HFF-Myc (cell line): ENCODE results near the gene MAPKAPK2.

Experiments
- DNase-seq: peaks from one replicate; pipeline ENCODE4 v3.0.0-alpha.2; 2011; ENCODE audit warnings: low read depth; ENCODE audit errors: extremely low read depth
- H3K4me3 ChIP-seq: replicated peaks from 2 replicates; pipeline ENCODE4 v1.5.1; 2011; ENCODE audit warnings: low read depth, mild to moderate bottlenecking, control low read depth, low read length
- TF ChIP-seq, protein P1 (sequence below): IDR thresholded peaks from 2 replicates; pipeline ENCODE4 v1.5.1; 2012; ENCODE audit warnings: mild to moderate bottlenecking, low read depth, low read length, control low read depth; ENCODE audit errors: missing control alignments

MAPKAPK2 gene

DNA sequence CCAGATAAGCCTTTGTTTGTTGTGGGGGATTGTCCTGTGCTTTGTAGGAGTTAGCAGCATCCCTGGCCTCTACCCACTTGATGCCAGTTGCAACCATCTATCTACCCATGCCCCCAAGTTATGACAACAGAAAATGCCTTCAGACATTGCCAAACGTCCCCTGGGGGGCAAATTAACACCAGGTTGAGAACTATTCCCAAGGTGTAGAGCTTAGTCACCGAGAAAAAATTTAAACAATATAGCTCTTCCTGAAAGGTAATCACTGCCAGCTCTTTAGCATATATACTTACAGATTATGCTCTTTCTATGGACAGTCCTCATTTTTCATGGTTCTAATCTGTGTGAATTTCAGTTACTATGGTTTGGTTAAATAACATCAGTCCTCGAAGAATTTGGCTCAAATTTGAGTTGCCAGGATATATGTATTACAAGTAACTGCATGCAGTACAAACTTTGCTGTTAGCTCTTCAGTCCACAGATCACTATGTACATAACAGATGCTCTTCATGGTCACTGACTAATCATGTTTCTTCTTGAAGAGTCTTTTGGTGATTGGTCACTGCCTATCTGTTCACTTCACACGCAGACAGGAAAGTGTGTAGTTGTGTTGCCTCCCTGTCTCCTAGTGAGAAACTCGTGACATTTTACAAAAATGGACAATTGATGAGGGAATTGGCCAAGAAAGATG is 25.2 kb downstream of the MAPKAPK2 start:
- no peak for DNase-seq
- TF ChIP-seq, protein P1, sequence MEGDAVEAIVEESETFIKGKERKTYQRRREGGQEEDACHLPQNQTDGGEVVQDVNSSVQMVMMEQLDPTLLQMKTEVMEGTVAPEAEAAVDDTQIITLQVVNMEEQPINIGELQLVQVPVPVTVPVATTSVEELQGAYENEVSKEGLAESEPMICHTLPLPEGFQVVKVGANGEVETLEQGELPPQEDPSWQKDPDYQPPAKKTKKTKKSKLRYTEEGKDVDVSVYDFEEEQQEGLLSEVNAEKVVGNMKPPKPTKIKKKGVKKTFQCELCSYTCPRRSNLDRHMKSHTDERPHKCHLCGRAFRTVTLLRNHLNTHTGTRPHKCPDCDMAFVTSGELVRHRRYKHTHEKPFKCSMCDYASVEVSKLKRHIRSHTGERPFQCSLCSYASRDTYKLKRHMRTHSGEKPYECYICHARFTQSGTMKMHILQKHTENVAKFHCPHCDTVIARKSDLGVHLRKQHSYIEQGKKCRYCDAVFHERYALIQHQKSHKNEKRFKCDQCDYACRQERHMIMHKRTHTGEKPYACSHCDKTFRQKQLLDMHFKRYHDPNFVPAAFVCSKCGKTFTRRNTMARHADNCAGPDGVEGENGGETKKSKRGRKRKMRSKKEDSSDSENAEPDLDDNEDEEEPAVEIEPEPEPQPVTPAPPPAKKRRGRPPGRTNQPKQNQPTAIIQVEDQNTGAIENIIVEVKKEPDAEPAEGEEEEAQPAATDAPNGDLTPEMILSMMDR = no peak
- no peak overlapping the region for H3K4me3 ChIP-seq

DNA sequence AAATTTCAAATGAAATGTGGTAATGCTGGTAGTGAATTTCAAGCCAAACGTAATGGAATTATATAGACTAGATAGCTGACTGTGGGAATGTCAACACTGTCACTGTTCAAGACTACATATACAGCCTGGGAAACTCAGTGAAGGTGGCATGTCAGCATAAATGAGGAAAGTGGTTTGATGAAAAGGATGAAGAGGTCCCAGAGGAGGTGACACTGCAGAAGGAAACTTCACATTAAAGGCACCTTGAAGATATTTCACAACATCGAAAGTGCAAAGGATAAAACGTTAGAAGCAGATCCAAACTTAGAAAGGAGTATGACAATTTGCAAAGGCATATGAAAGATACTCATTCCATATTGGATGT is 25.7 kb downstream of the MAPKAPK2 start:
- no peak overlapping the region for H3K4me3 ChIP-seq
- no peak for DNase-seq
- TF ChIP-seq, protein P1 = no peak

DNA sequence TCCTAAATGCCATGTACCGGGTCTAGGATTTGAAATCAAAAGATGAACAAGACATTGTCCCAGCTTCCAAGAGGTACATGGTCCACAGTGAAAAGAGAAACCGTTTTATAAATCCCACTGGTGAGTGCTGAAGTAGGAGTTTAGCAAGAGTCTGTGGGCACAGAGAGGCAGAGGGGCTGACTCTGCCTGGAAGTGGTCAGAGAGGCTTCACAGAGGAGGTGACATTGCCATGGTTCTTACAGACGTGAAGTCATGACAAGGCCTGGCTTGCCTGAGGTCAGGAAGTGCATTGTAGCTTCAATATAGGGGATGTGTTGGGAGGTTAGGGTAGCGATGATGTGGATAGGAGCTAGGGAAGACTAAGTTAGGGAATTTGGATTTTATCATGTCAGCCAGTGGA is 28.4 kb downstream of the MAPKAPK2 start:
- TF ChIP-seq, protein P1 = no peak
- H3K4me3 ChIP-seq = no peak overlapping the region
- DNase-seq = no peak

DNA sequence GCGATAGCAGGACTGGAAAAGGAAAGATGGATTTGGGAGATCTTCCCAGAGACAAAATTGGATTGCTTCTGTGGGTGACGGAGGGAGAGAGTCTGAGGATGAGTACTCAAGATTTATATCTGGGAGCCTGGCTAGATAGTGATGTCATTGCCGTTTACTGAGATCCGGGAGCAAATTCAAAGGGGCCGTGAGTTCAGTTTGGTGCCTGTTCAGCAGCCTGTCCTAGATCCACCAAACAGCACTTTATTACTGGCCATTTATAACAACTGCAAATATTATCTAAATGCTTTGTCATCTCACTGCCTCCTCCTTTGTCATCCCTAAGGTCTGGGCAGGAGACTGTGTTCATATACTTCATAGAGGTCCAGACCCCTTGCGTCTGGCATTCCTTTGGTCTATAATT is 29.2 kb downstream of the MAPKAPK2 start:
- TF ChIP-seq, protein P1 = no peak
- no peak overlapping the region for H3K4me3 ChIP-seq
- no peak for DNase-seq

DNA sequence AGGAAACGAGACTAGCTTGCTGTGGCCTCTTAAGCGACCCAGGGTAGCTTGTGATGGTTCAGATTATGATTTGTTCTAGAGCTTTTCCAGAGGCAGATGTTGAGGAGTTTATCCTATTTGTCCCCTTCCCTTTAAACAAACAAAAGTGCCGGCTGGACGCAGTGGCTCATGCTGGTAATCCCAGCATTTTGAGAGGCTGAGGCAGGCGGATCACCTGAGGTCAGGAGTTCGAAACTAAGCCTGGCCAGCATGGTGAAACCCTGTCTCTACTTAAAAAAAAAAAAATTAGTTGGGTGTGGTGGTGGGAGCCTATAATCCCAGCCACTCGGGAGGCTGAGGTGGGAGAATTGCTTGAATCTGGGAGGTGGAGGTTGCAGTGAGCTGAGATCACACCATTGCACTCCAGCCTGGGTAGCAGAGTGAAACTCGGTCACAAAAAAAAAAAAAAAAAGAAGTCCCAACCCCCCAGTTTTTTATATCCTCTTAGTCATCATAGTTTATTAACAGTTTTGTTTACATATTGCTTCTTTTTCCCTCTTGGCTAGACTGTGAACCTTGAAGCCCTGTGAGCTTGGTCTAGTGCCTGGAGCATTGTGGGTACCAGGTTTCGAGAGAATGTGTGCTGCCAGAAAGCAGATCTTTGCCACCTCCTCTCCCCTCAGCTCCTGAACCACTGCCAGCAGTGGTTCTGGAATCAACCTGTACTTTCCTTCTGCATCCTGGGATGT is 29.8 kb downstream of the MAPKAPK2 start:
- no peak overlapping the region for H3K4me3 ChIP-seq
- TF ChIP-seq, protein P1 = no peak
- DNase-seq = peak; percentile 80

DNA sequence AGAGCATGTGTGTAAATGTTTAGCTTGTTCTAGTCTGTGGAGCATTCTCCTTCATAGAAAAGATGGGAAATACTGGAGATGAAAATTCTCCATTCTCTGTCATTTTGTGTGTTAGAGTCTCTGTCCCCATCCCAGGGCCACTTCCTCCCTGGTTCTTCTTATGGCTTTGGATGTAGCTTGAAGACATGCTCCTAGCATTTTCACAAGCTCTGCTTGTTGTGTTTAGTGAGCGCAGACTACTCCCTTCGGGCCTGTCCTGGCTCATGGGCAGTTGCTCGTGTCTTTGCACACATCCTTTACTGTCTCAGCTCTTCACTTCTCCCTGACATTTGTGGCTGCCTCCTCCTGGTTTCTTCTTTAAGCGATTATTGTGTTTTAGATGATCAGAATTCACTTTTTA is 30.4 kb downstream of the MAPKAPK2 start:
- no peak overlapping the region for H3K4me3 ChIP-seq
- TF ChIP-seq, protein P1 = no peak

More for the DNA sequence above, 30.4 kb downstream of the MAPKAPK2 start:
- no peak for DNase-seq
